Gastrocnemius medialis (tissue), 4 donors: ENCODE data around the gene LMNTD2.

Experiments used
- POLR2A ChIP-seq, 2 donors: fragments of 450-650 bp; IDR thresholded peaks; one replicate each; pipeline ENCODE4 v1.6.1; 2017; ENCODE audit warnings: antibody characterized with exemption in 2 of 2, mild to moderate bottlenecking in 2 of 2, moderate library complexity in 2 of 2
- TF ChIP-seq, protein P1 (sequence below), 5 experiments: fragments of 450-650 bp in 3 of 5; fragments of 200-600 bp in 2 of 5; sonication (generic) in 2 of 5; IDR thresholded peaks in 4 of 5; conservative IDR thresholded peaks in 1 of 5; 1 replicate in 4 of 5; 2 replicates in 1 of 5; pipeline ENCODE4 v1.5.1; 2016 to 2019; ENCODE audit warnings: antibody characterized with exemption in 5 of 5, mild to moderate bottlenecking in 3 of 5, moderate library complexity in 3 of 5

DNA sequence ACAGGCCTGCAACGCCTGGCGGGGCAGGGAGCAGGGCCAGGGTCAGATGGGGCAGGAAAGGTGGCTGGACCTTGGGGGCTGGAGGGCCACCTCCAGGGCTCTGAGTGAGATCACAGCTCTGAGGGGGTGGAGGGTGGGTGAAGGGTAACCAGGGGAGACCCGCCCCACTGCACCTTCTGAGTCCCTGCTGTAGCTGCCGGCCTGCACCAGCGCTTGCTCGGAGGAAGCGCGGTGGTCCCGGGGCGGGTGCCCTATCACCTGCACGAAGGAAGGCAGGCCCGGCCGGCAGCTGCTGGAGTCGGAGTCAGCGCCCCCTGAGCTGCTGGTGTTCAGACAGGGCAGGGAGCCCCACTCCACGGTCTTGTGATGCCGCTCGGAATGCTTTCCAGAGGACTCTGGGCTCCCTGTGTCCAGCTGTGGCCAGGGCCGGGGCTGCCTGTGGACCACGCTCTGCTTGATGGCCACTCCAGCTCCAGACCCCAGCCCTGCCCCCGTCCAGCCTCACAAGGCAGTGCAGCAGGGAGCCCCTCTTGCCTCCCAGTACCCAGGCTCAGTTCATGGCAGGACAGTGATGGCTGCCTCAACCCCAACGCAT is 3.8 kb downstream of the LMNTD2 start:
- TF ChIP-seq, protein P1, sequence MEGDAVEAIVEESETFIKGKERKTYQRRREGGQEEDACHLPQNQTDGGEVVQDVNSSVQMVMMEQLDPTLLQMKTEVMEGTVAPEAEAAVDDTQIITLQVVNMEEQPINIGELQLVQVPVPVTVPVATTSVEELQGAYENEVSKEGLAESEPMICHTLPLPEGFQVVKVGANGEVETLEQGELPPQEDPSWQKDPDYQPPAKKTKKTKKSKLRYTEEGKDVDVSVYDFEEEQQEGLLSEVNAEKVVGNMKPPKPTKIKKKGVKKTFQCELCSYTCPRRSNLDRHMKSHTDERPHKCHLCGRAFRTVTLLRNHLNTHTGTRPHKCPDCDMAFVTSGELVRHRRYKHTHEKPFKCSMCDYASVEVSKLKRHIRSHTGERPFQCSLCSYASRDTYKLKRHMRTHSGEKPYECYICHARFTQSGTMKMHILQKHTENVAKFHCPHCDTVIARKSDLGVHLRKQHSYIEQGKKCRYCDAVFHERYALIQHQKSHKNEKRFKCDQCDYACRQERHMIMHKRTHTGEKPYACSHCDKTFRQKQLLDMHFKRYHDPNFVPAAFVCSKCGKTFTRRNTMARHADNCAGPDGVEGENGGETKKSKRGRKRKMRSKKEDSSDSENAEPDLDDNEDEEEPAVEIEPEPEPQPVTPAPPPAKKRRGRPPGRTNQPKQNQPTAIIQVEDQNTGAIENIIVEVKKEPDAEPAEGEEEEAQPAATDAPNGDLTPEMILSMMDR (IDR thresholded peaks at IDR 0.05 in 4 of 5, conservative IDR thresholded peaks at IDR 0.05 in 1 of 5) = no peak
- no peak for TF ChIP-seq POLR2A (IDR thresholded peaks at IDR 0.05)
